T-helper 2 cell treated with Interferon-gamma antibody and Interleukin-4, amounts not matched to agents 5 μg/mL and 100 μg/mL, for 36 hours (primary cell): ENCODE data around the gene THBS2.
"Not testable (repeated sequence)": the region's sequence is repeated elsewhere in the genome, so short reads cannot be mapped to it uniquely, and the experiment has no call there.

ENCODE experiments used
- DNase-seq: peaks from one replicate; pipeline ENCODE4 v3.0.0; 2021; ENCODE audit warnings: low spot score
- H3K27ac Mint-ChIP-seq: one replicate; pipeline ENCODE4 v1.8.0; 2021; ENCODE audit warnings: mild to moderate bottlenecking, mixed read lengths
- H3K27me3 Mint-ChIP-seq: one replicate; pipeline ENCODE4 v1.8.0; 2021; ENCODE audit warnings: low read depth, mixed read lengths
- H3K36me3 Mint-ChIP-seq: one replicate; pipeline ENCODE4 v1.8.0; 2021; ENCODE audit warnings: low read depth, mixed read lengths
- H3K4me1 Mint-ChIP-seq: one replicate; pipeline ENCODE4 v1.8.0; 2021; ENCODE audit warnings: low read depth, mixed read lengths
- H3K4me3 Mint-ChIP-seq: one replicate; pipeline ENCODE4 v1.8.0; 2022; ENCODE audit warnings: mild to moderate bottlenecking, moderate library complexity, mixed read lengths
- H3K9me3 Mint-ChIP-seq: one replicate; pipeline ENCODE4 v1.8.0; 2021; ENCODE audit warnings: mixed read lengths

Gene THBS2

DNA sequence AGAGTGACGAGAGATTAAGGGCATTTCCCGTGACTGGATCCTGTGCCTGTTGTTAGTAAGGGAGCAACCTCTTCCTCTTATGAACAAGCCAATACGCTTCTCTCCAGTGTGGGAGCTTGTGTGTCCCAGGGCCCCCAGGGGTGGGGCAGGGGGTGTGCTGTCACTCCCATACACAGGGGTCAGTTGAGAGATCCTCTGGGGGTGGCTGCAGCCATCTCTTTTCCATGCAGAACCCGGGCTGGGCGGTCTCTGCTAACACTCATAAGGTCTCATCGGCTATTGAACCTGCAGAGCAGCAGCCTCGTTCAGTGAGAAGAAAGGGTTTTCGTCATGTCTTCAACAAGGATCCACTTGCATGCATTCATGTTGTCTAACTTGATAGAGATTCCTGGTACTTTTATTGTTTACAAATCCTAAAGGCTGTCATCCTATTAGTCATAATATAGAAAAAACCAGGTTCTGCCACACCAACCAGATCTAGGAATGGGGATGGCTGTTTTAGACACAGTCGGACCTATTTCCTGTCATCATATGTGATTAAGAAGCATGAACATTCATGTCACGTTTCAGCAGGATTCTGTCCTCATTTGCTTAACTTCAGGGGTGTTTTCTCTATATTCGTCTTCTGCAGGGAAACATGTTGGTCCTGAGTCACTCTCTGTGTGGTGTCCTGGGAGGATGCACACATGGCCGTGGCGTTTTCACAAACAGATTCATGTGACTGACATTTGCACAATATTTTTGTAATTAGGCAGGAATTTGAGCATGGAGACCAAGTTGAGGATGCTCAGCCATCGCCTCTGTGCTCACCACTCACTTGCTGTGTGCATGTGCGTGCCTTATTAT, 13.3 kb upstream of the THBS2 start:
- Mint-ChIP-seq H3K4me3 (no peak overlapping the region), H3K36me3 (no peaks in the 10 kb centered on the region), H3K27ac (no peak overlapping the region), H3K4me1 (no peaks in the 10 kb centered on the region), H3K9me3 (no peaks in the 10 kb centered on the region), H3K27me3 (peaks cover 8% of the 10 kb centered on the region)
- DNase-seq: no peak

DNA sequence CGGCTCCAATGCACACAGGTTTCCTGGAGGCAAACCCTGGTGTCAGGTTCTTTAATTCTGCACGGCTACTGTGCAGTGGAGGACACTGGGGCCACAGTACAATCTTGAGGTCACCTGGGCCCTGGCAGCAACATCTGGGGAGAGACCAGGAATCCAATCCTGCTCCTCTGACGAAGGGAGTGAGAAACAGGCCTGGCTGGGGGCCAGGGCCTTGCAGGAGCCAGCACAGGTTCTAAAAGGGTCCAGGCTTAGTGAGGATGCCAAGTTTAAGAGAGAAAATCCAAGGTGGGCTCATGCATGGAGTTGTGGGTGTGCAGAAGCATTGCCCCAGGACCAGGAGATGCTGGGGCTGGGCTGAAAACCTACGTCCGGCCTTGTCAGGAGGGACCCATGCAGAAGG, 12.6 kb upstream of the THBS2 start:
- H3K9me3 Mint-ChIP-seq: no peaks in the 10 kb centered on the region
- peaks cover 6% of the 10 kb centered on the region for H3K27me3 Mint-ChIP-seq
- H3K4me1 Mint-ChIP-seq: no peaks in the 10 kb centered on the region
- no peaks in the 10 kb centered on the region for H3K36me3 Mint-ChIP-seq
- DNase-seq: no peak
- no peak overlapping the region for H3K4me3 Mint-ChIP-seq
- H3K27ac Mint-ChIP-seq: no peak overlapping the region

- no peaks in the 10 kb centered on the region for H3K4me1 Mint-ChIP-seq
- no peaks in the 10 kb centered on the region for H3K36me3 Mint-ChIP-seq
- H3K9me3 Mint-ChIP-seq: no peaks in the 10 kb centered on the region
- no peak overlapping the region for H3K4me3 Mint-ChIP-seq
- no peak overlapping the region for H3K27ac Mint-ChIP-seq
- peaks cover 6% of the 10 kb centered on the region for H3K27me3 Mint-ChIP-seq
- no peak for DNase-seq
Measured at GRCh38 chr6:169265486-169266131, 12.0 kb upstream of the THBS2 start.

DNA sequence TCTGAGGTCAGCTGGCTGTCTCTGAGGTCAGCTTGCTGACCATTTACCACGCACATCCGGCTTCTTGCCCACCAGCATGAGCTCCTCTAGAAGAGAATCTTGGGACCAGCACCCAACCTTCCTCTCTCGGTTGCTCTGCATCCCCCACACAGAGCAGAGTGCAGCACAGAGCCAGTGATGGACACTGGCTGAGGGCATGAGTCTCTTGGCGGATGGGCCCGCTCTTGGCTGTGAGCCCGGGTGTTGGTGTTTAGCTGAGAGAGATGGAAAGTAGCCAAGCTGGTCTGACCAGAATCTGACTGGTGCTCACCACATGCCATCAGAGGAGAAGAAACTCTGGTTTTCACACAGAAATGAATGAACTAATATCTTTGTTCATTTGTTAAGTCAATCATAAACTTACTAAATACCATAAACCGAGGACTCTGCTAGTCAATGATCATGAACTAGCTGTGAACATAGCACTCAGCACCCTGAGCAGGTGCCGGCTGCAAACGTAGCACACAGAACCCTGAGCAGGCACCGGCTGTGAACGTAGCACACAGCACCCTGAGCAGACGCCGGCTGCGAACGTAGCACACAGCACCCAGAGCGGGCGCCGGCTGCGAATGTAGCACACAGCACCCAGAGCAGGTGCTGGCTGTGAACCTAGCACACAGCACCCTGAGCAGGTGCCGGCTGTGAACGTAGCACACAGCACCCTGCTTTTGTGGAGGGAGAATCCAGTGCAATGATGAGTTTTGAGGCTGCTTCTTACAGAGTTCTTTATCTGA, 10.4 kb upstream of the THBS2 start:
- no peaks in the 10 kb centered on the region for H3K4me1 Mint-ChIP-seq
- no peak overlapping the region for H3K4me3 Mint-ChIP-seq
- H3K9me3 Mint-ChIP-seq: no peaks in the 10 kb centered on the region
- no peaks in the 10 kb centered on the region for H3K27me3 Mint-ChIP-seq
- no peak for DNase-seq
- H3K36me3 Mint-ChIP-seq: no peaks in the 10 kb centered on the region
- H3K27ac Mint-ChIP-seq: no peak overlapping the region

DNA sequence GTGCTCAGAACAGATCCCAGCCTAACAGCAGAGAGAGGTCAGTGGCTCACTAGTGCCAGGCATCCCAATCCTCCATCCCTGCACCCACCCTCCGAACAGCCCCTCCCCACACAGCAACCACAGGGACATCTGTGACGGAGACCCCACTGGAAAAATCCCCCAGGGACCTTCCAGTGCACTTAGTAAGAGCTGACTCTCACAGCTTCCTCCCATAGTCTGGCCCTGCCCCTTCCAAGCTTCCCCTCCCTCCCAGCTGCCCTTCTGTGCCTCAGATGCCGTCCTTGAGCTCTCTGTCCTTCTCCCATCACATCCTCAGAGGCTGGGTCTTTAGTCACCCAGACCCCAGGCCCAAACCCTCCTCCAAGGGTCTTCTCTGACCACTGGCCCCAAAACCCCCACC, 9.7 kb upstream of the THBS2 start:
- Mint-ChIP-seq H3K36me3 (no peaks in the 10 kb centered on the region), H3K4me3 (no peak overlapping the region), H3K4me1 (no peaks in the 10 kb centered on the region), H3K27me3 (no peaks in the 10 kb centered on the region), H3K9me3 (no peaks in the 10 kb centered on the region), H3K27ac (no peak overlapping the region)
- DNase-seq: no peak

DNA sequence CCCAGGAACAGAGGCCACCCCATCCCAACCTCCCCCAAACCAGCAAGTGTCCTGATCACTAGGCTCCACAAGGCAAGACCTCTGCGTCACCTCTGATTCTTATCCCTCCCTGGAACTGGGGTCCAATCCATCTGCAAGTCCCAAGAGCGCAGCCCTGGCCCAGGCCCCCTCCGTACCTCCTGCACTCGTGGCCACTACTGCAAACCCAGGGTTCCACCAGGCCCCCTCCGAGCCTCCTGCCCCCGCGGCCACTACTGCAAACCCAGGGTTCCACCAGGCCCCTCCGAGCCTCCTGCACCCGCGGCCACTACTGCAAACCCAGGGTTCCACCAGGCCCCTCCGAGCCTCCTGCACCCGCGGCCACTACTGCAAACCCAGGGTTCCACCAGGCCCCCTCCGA, 9.0 kb upstream of the THBS2 start:
- H3K27me3 Mint-ChIP-seq: not testable (repeated sequence)

DNA sequence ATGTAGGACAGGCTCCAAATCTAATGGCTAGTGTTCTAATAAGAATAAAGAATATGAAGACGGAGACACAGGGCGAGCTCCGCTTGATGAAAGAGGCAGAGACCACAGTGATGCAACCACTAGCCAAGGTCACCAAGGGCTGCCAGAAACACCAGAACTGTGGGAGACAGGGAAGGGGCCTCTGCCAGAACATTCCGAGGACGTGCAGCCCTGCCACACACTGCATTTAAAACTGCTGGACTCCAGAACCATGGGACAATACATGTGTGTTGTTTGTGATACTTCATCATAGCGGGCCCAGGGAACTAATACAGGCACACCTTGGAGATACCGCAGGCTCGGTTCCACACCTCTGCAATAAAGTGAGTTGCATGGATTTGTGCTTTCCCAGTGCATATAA, 2.9 kb upstream of the THBS2 start:
- no peak overlapping the region for H3K27ac Mint-ChIP-seq
- no peaks in the 10 kb centered on the region for H3K36me3 Mint-ChIP-seq
- H3K27me3 Mint-ChIP-seq: peaks cover 49% of the 10 kb centered on the region

More for the DNA sequence above, 9.0 kb upstream of the THBS2 start:
- H3K27ac Mint-ChIP-seq, H3K36me3 Mint-ChIP-seq, H3K9me3 Mint-ChIP-seq, DNase-seq, H3K4me1 Mint-ChIP-seq, H3K4me3 Mint-ChIP-seq: not testable (repeated sequence)

DNA sequence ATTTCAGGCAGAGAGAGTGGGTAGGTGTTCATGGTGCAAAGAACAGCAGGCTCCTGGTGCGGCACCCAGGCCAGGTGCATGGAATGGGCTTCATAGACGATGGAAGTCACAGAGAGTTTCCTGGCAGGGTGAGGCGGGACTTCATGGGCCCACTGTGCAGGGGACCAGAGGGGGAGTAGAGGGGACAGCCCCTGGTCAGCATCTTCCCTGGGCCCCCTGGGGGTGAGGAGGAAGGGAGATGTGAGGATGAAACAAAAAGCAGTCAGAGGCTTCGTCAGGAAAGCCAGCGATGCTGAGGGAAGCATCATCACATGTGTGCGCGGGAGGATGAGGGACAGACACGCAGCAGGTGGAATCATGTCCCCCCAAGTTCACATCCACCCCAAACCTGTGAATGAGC, 2.4 kb upstream of the THBS2 start:
- no peak for DNase-seq
- Mint-ChIP-seq H3K4me1 (peaks cover 3% of the 10 kb centered on the region), H3K4me3 (no peak overlapping the region), H3K27me3 (peaks cover 52% of the 10 kb centered on the region), H3K27ac (no peak overlapping the region), H3K36me3 (no peaks in the 10 kb centered on the region), H3K9me3 (no peaks in the 10 kb centered on the region)

More for the DNA sequence above, 2.9 kb upstream of the THBS2 start:
- Mint-ChIP-seq H3K4me1 (peaks cover 3% of the 10 kb centered on the region), H3K9me3 (no peaks in the 10 kb centered on the region), H3K4me3 (no peak overlapping the region)
- no peak for DNase-seq

GRCh38 chr6:169255643-169256042, 2.0 kb upstream of the THBS2 start:
- H3K27ac Mint-ChIP-seq: no peak overlapping the region
- H3K27me3 Mint-ChIP-seq: peaks cover 56% of the 10 kb centered on the region
- peaks cover 3% of the 10 kb centered on the region for H3K4me1 Mint-ChIP-seq
- no peaks in the 10 kb centered on the region for H3K36me3 Mint-ChIP-seq
- no peak overlapping the region for H3K4me3 Mint-ChIP-seq
- no peak for DNase-seq
- no peaks in the 10 kb centered on the region for H3K9me3 Mint-ChIP-seq

- no peaks in the 10 kb centered on the region for H3K9me3 Mint-ChIP-seq
- no peak overlapping the region for H3K4me3 Mint-ChIP-seq
- H3K4me1 Mint-ChIP-seq: peaks cover 3% of the 10 kb centered on the region
- H3K27me3 Mint-ChIP-seq: peaks cover 62% of the 10 kb centered on the region
- H3K36me3 Mint-ChIP-seq: no peaks in the 10 kb centered on the region
- no peak overlapping the region for H3K27ac Mint-ChIP-seq
- DNase-seq: no peak
Measured at GRCh38 chr6:169254456-169255316, 1.0 kb upstream of the THBS2 start.

- Mint-ChIP-seq H3K9me3 (peaks cover 4% of the 10 kb centered on the region), H3K4me3 (no peak overlapping the region), H3K4me1 (peaks cover 3% of the 10 kb centered on the region), H3K27me3 (peaks cover 62% of the 10 kb centered on the region), H3K36me3 (no peaks in the 10 kb centered on the region), H3K27ac (no peak overlapping the region)
- DNase-seq: no peak
Measured at GRCh38 chr6:169252505-169253189, 999 bp downstream of the THBS2 start.

DNA sequence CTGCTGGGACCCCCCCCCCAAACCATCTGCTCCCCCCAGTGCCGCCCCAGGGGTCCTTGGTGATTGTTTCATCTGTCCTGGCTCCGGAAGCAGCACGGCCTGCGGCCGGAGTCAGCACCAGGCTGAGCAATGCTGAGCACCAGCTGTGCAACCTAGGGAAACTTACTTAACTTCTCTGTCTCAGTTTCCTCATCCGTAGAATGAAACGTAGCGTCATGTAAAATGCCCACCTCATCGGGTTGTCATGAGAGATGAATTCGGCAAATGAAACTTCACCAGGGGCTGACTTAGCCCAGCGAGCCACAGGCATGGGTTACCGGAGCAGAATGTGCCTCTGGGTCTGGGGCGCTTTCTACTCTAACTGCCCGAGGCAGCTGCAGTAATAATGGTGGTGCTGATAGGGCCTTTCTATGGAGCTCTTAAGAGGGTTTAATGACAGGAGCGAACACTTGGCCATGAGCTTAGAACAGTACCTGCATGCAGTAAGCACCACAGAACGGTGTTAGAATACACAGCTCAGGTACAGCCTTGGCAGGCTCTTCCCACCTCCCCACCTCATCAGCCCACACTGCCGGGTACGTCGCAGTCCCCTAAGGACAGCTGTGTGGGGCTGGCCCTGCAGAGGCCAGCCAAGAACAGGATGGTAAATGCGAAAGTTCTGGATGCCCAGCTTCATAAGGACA, 1.7 kb downstream of the THBS2 start:
- peaks cover 57% of the 10 kb centered on the region for H3K27me3 Mint-ChIP-seq
- H3K9me3 Mint-ChIP-seq: peaks cover 10% of the 10 kb centered on the region
- H3K4me1 Mint-ChIP-seq: peaks cover 3% of the 10 kb centered on the region
- H3K36me3 Mint-ChIP-seq: no peaks in the 10 kb centered on the region
- H3K4me3 Mint-ChIP-seq: no peak overlapping the region
- no peak for DNase-seq
- H3K27ac Mint-ChIP-seq: no peak overlapping the region
